ENCODE data around the gene CEP112.

DNA sequence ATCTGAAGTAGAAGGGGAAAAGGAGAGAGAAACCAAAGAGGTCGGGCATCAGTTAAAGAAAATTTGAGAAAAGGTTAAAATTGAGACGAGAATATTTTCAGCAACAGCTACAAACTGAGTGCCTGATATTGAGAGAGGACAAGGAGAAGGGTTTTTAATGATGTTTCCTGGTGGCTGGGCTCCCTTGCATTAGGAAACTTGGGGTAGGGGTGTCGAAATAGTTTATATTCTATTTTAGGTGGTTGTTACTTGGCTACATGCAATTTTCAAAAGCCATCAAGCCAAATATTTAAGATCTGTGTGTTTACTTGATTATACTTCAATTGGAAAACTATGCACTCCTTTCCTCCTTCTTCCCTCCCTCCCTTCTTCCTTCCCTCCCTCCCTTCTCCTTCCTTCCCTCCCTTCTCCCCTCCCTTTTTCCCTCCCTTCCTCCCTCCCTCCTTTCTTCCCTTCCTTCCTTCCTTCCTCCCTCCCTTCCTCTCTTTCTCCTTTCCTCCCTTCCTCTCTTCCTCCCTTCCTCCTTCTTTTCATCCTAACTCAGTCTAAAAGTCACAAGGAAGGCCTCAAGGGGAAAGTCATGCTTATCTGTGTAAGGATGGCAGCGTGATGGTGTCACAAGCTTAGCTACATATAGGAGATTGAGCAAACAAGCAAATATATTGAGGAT is 39.1 kb upstream of the CEP112 start:
- TF ChIP-seq, protein P1, sequence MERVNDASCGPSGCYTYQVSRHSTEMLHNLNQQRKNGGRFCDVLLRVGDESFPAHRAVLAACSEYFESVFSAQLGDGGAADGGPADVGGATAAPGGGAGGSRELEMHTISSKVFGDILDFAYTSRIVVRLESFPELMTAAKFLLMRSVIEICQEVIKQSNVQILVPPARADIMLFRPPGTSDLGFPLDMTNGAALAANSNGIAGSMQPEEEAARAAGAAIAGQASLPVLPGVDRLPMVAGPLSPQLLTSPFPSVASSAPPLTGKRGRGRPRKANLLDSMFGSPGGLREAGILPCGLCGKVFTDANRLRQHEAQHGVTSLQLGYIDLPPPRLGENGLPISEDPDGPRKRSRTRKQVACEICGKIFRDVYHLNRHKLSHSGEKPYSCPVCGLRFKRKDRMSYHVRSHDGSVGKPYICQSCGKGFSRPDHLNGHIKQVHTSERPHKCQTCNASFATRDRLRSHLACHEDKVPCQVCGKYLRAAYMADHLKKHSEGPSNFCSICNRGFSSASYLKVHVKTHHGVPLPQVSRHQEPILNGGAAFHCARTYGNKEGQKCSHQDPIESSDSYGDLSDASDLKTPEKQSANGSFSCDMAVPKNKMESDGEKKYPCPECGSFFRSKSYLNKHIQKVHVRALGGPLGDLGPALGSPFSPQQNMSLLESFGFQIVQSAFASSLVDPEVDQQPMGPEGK (CRISPR knock-in tag; IDR thresholded peaks at IDR 0.05; ENCODE audit: borderline replicate concordance): no peak
- TF ChIP-seq RARB (CRISPR knock-in tag; IDR thresholded peaks at IDR 0.05): no peak
- TF ChIP-seq ZNF565 (CRISPR knock-in tag; conservative IDR thresholded peaks at IDR 0.05; ENCODE audit: low read depth): no peak
